Parathyroid adenoma (tissue), 2 donors: ENCODE measurements around the gene FANCD2.
"Not testable (repeated sequence)": the region's sequence is repeated elsewhere in the genome, so short reads cannot be mapped to it uniquely, and the experiment has no call there.

Experiments
- H2AFZ ChIP-seq: fragments of 300-600 bp; sonication (generic); one replicate; pipeline ENCODE4 v1.7.0; 2017; ENCODE audit warnings: antibody characterized with exemption, mild to moderate bottlenecking
- H3K27ac ChIP-seq: fragments of 300-600 bp; sonication (generic); one replicate; pipeline ENCODE4 v1.7.0; 2017
- H3K27me3 ChIP-seq: fragments of 300-600 bp; sonication (generic); one replicate; pipeline ENCODE4 v1.7.0; 2017; ENCODE audit warnings: low read length; ENCODE audit not compliant: control insufficient read depth, insufficient read depth
- H3K36me3 ChIP-seq: fragments of 300-600 bp; sonication (generic); one replicate; pipeline ENCODE4 v1.7.0; 2017; ENCODE audit warnings: low read length; ENCODE audit not compliant: control insufficient read depth, insufficient read depth
- H3K4me1 ChIP-seq: fragments of 300-600 bp; sonication (generic); one replicate; pipeline ENCODE4 v1.7.0; 2017; ENCODE audit warnings: control low read depth
- H3K4me2 ChIP-seq: fragments of 300-600 bp; sonication (generic); one replicate; pipeline ENCODE4 v1.7.0; 2017; ENCODE audit warnings: low read length
- H3K4me3 ChIP-seq: fragments of 300-600 bp; sonication (generic); one replicate; pipeline ENCODE4 v1.7.0; 2017; ENCODE audit warnings: low read depth, low read length
- H3K79me2 ChIP-seq: fragments of 300-600 bp; sonication (generic); one replicate; pipeline ENCODE4 v1.7.0; 2017; ENCODE audit warnings: control low read depth
- H3K9ac ChIP-seq: fragments of 300-600 bp; sonication (generic); one replicate; pipeline ENCODE4 v1.7.0; 2017; ENCODE audit warnings: mild to moderate bottlenecking
- H3K9me3 ChIP-seq: fragments of 300-600 bp; sonication (generic); one replicate; pipeline ENCODE4 v1.7.0; 2017; ENCODE audit warnings: low read length; ENCODE audit not compliant: control insufficient read depth
- TF ChIP-seq, protein P1 (sequence below): fragments of 300-600 bp; sonication (generic); IDR thresholded peaks from one replicate; pipeline ENCODE4 v1.7.0; 2017; ENCODE audit warnings: antibody characterized with exemption, mild to moderate bottlenecking
- donor health status: primary hyperparathyroidism.

FANCD2 gene

DNA sequence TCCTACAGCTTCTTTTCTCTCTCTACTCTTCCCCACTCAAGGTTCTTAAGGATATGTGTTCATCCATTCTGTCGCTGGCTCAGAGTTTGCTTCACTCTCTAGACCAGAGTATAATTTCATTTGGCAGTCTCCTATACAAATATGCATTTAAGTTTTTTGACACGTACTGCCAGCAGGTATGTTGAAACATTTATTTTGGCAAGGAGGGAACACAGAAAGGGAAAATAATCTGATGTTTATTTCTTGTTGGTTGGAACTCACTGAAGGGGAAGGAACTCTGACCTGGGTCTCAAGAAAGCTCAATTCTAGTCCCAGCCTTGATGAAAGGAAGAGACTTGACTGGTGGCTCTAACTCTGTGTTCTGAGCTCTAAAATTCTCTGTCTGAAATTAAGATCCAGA, 21.6 kb downstream of the FANCD2 start:
- TF ChIP-seq, protein P1, sequence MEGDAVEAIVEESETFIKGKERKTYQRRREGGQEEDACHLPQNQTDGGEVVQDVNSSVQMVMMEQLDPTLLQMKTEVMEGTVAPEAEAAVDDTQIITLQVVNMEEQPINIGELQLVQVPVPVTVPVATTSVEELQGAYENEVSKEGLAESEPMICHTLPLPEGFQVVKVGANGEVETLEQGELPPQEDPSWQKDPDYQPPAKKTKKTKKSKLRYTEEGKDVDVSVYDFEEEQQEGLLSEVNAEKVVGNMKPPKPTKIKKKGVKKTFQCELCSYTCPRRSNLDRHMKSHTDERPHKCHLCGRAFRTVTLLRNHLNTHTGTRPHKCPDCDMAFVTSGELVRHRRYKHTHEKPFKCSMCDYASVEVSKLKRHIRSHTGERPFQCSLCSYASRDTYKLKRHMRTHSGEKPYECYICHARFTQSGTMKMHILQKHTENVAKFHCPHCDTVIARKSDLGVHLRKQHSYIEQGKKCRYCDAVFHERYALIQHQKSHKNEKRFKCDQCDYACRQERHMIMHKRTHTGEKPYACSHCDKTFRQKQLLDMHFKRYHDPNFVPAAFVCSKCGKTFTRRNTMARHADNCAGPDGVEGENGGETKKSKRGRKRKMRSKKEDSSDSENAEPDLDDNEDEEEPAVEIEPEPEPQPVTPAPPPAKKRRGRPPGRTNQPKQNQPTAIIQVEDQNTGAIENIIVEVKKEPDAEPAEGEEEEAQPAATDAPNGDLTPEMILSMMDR, result no peak
- H2AFZ ChIP-seq, result no peak overlapping the region
- no peaks in the 10 kb centered on the region for H3K79me2 ChIP-seq
- H3K4me3 ChIP-seq, result no peak overlapping the region
- H3K27me3 ChIP-seq, result no peaks in the 10 kb centered on the region
- no peaks in the 10 kb centered on the region for H3K36me3 ChIP-seq
- no peaks in the 10 kb centered on the region for H3K9me3 ChIP-seq
- H3K9ac ChIP-seq, result no peak overlapping the region
- H3K27ac ChIP-seq, result no peak overlapping the region
- peaks cover 2% of the 10 kb centered on the region for H3K4me1 ChIP-seq
- H3K4me2 ChIP-seq, result no peak overlapping the region

DNA sequence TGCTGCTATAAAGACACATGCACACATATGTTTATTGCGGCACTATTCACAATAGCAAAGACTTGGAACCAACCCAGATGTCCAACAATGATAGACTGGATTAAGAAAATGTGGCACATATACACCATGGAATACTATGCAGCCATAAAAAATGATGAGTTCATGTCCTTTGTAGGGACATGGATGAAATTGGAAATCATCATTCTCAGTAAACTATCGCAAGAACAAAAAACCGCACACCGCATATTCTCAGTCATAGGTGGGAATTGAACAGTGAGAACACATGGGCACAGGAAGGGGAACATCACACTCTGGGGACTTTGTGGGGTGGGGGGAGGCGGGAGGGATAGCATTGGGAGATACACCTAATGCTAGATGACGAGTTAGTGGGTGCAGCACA, 26.8 kb downstream of the FANCD2 start:
- H3K27ac ChIP-seq, H3K4me1 ChIP-seq, H3K27me3 ChIP-seq, H3K9me3 ChIP-seq, H3K4me2 ChIP-seq, H2AFZ ChIP-seq, H3K79me2 ChIP-seq, H3K9ac ChIP-seq, H3K4me3 ChIP-seq, H3K36me3 ChIP-seq: not testable (repeated sequence)

DNA sequence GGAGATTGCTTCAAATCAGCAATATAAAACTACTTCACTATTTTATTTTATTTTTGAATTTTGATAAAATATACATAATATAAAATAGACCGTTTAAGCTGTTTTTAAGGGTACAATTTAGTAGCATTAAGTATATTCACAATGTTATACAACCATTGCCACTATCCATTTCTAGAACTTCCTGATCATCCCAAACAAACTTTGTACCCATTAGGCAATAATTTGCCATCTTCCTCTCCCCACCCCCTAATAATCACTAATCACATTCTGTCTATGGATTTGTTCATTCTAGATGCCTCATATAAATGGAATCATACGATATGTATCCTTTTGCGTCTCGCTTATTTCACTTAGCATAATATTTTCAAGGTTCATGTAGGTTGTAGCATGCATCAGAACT, 28.9 kb downstream of the FANCD2 start:
- Histone ChIP-seq H3K27ac (no peak overlapping the region), H3K79me2 (no peaks in the 10 kb centered on the region), H3K9ac (no peak overlapping the region), H3K27me3 (no peaks in the 10 kb centered on the region), H3K36me3 (no peaks in the 10 kb centered on the region), H3K9me3 (no peaks in the 10 kb centered on the region), H2AFZ (no peak overlapping the region), H3K4me1 (no peaks in the 10 kb centered on the region), H3K4me3 (no peak overlapping the region), H3K4me2 (no peak overlapping the region)
- TF ChIP-seq, protein P1, result no peak

DNA sequence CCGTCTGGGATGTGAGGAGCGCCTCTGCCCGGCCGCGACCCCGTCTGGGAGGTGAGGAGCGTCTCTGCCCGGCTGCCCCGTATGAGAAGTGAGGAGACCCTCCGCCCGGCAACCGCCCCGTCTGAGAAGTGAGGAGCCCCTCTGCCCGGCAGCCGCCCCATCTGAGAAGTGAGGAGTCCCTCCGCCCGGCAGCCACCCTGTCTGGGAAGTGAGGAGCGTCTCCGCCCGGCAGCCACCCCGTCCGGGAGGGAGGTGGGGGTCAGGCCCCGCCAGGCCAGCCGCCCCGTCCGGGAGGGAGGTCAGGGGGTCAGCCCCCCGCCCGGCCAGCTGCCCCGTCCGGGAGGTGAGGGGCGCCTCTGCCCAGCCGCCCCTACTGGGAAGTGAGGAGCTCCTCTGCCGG, 43.8 kb downstream of the FANCD2 start:
- not testable (repeated sequence) for H3K4me3 ChIP-seq, H2AFZ ChIP-seq, H3K36me3 ChIP-seq, H3K4me2 ChIP-seq, H3K9me3 ChIP-seq, H3K4me1 ChIP-seq, H3K27me3 ChIP-seq, H3K79me2 ChIP-seq, H3K9ac ChIP-seq, H3K27ac ChIP-seq

DNA sequence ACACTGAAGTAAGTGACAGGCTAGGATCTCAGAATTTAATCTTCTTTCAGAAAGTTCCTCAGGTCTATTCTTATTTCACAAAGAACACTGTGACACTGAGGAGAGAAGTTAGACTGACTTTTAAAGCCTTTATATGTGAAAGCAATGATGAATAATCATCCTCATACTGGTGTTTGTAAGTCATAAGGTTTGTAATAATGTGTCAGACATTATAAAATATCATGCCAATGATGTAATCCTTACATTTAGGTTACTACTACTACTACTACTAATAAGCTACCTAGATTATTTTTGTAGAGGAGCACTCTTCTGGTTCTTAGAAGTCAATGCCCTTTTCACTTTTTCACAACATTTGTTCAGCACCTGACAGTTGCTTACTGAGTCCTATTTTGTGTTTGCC, 48.4 kb downstream of the FANCD2 start:
- no peaks in the 10 kb centered on the region for H3K4me1 ChIP-seq
- TF ChIP-seq, protein P1, result no peak
- no peak overlapping the region for H3K9ac ChIP-seq
- no peak overlapping the region for H3K27ac ChIP-seq
- no peak overlapping the region for H3K4me2 ChIP-seq
- no peak overlapping the region for H3K4me3 ChIP-seq
- no peak overlapping the region for H2AFZ ChIP-seq
- no peaks in the 10 kb centered on the region for H3K9me3 ChIP-seq
- H3K36me3 ChIP-seq, result no peaks in the 10 kb centered on the region
- H3K27me3 ChIP-seq, result no peaks in the 10 kb centered on the region
- H3K79me2 ChIP-seq, result no peaks in the 10 kb centered on the region

DNA sequence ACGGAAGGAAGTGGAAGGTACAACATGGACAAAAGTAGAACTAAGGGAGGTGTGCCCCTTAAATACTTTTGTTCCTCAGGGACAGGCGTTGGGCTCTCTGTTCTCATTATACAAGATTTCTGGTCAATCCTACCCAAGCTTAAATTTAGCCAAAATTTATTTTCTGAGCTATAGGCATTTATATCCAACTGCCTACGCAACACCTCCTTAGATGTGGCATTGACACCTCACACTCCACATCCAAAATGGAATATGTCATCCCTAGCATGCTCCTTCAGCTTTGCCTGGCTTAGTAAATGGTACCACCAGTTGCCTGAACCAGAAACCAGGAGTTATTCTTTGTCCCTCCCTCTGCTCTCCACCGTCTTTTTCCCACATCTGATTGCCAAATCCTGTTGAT, 55.6 kb downstream of the FANCD2 start:
- TF ChIP-seq, protein P1, result no peak
- Histone ChIP-seq H3K27ac (no peak overlapping the region), H3K27me3 (no peaks in the 10 kb centered on the region), H2AFZ (no peak overlapping the region), H3K79me2 (no peaks in the 10 kb centered on the region), H3K4me2 (no peak overlapping the region), H3K4me3 (no peak overlapping the region), H3K9ac (no peak overlapping the region), H3K9me3 (no peaks in the 10 kb centered on the region), H3K36me3 (no peaks in the 10 kb centered on the region), H3K4me1 (no peaks in the 10 kb centered on the region)
